CD8-positive, alpha-beta memory T cell (primary cell): ENCODE measurements around the gene TBC1D9B. TPM values are rescaled to one million over a fixed set of nuclear protein-coding genes. Genes with fewer than 3 reads are reported as not detected.

ENCODE experiments used
- CTCF ChIA-PET: fragments of 350-600 bp; sonication (Branson Sonifier 250); formaldehyde crosslinking; loops from one replicate; lab custom pipeline; 2021; ENCODE audit warnings: antibody characterized with exemption; lab: Charles Lee
- POLR2A ChIA-PET: fragments of 350-600 bp; sonication (Branson Sonifier 250); formaldehyde crosslinking; loops from one replicate; lab custom pipeline; 2021; ENCODE audit warnings: antibody characterized with exemption; lab: Charles Lee
- DNase-seq, 5 donors: peaks; one replicate each; pipeline versions ENCODE4 v3.0.0 to v3.0.0-alpha.2; 2020 to 2022; ENCODE audit warnings: mixed read lengths in 1 of 5
- H3K27ac ChIP-seq: one replicate; pipeline ENCODE4 v1.7.0; 2013; ENCODE audit warnings: low read depth, mild to moderate bottlenecking, low read length, moderate library complexity
- H3K27me3 ChIP-seq: 2 replicates; pipeline ENCODE4 v1.7.0; 2013; ENCODE audit warnings: low read length, mild to moderate bottlenecking; ENCODE audit not compliant: insufficient read depth, poor library complexity, severe bottlenecking
- H3K36me3 ChIP-seq: 2 replicates; pipeline ENCODE4 v1.7.0; 2013; ENCODE audit warnings: mild to moderate bottlenecking, low read length, moderate library complexity; ENCODE audit not compliant: insufficient read depth
- H3K4me1 ChIP-seq: 2 replicates; pipeline ENCODE4 v1.7.0; 2013; ENCODE audit warnings: mild to moderate bottlenecking, low read length, moderate library complexity; ENCODE audit not compliant: insufficient read depth
- H3K4me3 ChIP-seq: 2 replicates; pipeline ENCODE4 v1.7.0; 2013; ENCODE audit warnings: mild to moderate bottlenecking, low read length
- H3K9me3 ChIP-seq: 2 replicates; pipeline ENCODE4 v1.7.0; 2013; ENCODE audit warnings: mild to moderate bottlenecking, low read length
- H3K27ac Mint-ChIP-seq, 8 donors: one replicate each; pipeline ENCODE4 v1.8.0; 2020 to 2021; ENCODE audit warnings: mixed read lengths in 8 of 8, mild to moderate bottlenecking in 6 of 8, inconsistent platforms in 3 of 8, moderate library complexity in 3 of 8
- H3K27me3 Mint-ChIP-seq, 2 donors: one replicate each; pipeline ENCODE4 v1.8.0; 2020 to 2021; ENCODE audit warnings: mixed read lengths in 2 of 2, mild to moderate bottlenecking in 1 of 2, moderate library complexity in 1 of 2
- H3K36me3 Mint-ChIP-seq, 3 donors: one replicate each; pipeline ENCODE4 v1.8.0; 2020 to 2021; ENCODE audit warnings: mixed read lengths in 3 of 3, inconsistent platforms in 1 of 3, mild to moderate bottlenecking in 1 of 3
- H3K4me1 Mint-ChIP-seq, 3 donors: one replicate each; pipeline ENCODE4 v1.8.0; 2020 to 2021; ENCODE audit warnings: mixed read lengths in 3 of 3, inconsistent platforms in 1 of 3, mild to moderate bottlenecking in 1 of 3
- H3K4me3 Mint-ChIP-seq, 7 donors: one replicate each; pipeline ENCODE4 v1.8.0; 2020 to 2021; ENCODE audit warnings: mixed read lengths in 7 of 7, mild to moderate bottlenecking in 6 of 7, moderate library complexity in 4 of 7, inconsistent platforms in 2 of 7
- H3K9me3 Mint-ChIP-seq, 5 donors: one replicate each; pipeline ENCODE4 v1.8.0; 2020 to 2022; ENCODE audit warnings: mixed read lengths in 5 of 5, mild to moderate bottlenecking in 3 of 5, moderate library complexity in 2 of 5, inconsistent platforms in 1 of 5
- polyA plus RNA-seq: library from polyadenylated mRNA; unstranded; fragments of 300-500 nt; fragmentation: Illumina TruSeq; gene quantifications from one replicate; pipeline ENCODE4 v1.2.3, GENCODE V29; 2021
- total RNA-seq, 2 experiments: library from RNA; stranded (reverse); gene quantifications; one replicate each; pipeline ENCODE4 v1.2.3, GENCODE V29; 2021

TBC1D9B gene
- total and polyA plus RNA-seq, 3 experiments from 2014 or later, result 43.9 to 74.8 (median 73.7) TPM

DNA sequence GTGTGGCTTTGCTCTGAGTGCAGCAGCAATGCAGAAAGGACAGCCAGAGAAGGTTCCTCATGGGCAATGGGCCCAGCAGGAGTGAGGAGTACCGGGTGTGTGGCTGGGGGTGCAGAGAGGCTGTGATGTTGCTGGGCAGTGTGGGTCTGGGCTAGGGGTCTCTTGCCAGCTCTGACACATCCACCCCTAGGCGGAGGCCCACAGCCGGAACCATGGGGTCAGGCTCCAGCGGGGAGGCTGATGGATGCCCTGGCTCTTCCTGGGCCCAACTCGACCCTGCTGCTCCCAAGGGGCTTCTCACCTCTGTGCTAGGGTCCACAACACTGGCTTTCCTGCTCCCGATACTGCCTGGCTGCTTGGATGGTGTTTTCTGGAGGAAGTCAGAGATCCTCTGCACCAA, 19.9 kb downstream of the TBC1D9B start:
- ChIA-PET CTCF (no interaction called here), POLR2A (no interaction called here)
- no peak for DNase-seq
- no peaks in the 10 kb centered on the region for H3K4me1 ChIP-seq
- Mint-ChIP-seq H3K4me3 (no peak overlapping the region), H3K36me3 (peaks cover 32 to 91% (median 34%) of the 10 kb centered on the region in 3 donors), H3K9me3 (peaks cover 12 to 17% (median 14%) of the 10 kb centered on the region in 5 donors), H3K4me1 (peaks cover 0 to 3% (median 0%) of the 10 kb centered on the region in 3 donors), H3K27me3 (no peaks in the 10 kb centered on the region), H3K27ac (peak overlapping the region in 1 of 8 donors; percentile 70)
- no peaks in the 10 kb centered on the region for H3K27me3 ChIP-seq
- H3K4me3 ChIP-seq, result no peak overlapping the region
- peaks cover 41% of the 10 kb centered on the region for H3K36me3 ChIP-seq
- H3K9me3 ChIP-seq, result peaks cover 7% of the 10 kb centered on the region
- H3K27ac ChIP-seq, result no peak overlapping the region

DNA sequence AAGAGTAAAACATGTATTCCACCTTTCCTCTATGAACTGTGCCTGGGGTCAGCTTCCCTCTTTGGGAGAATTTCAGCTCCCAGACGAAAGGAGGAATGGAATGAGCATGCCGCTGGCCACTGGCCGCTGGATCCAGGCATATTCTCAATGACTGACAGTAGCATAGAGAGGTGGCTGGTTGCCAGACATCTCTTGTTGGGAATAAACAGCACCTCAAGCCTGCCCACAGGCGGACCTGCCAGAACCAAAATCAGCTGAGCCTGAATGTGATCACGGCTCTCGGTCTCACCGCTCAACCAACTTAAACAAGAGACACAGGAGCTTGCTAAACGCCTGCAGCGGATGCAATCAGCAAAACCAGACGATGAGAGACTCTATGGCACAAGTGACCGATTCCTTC, 20.6 kb downstream of the TBC1D9B start:
- H3K27me3 Mint-ChIP-seq, result no peaks in the 10 kb centered on the region
- peaks cover 34 to 86% (median 35%) of the 10 kb centered on the region in 3 donors for H3K36me3 Mint-ChIP-seq
- H3K27me3 ChIP-seq, result no peaks in the 10 kb centered on the region
- no peak overlapping the region for H3K4me3 Mint-ChIP-seq
- H3K4me1 ChIP-seq, result no peaks in the 10 kb centered on the region
- no peak overlapping the region for H3K4me3 ChIP-seq
- peak overlapping the region in 1 of 8 donors; percentile 2 for H3K27ac Mint-ChIP-seq
- peaks cover 12 to 21% (median 15%) of the 10 kb centered on the region in 5 donors for H3K9me3 Mint-ChIP-seq
- POLR2A ChIA-PET, result no interaction called here
- peaks cover 0 to 3% (median 0%) of the 10 kb centered on the region in 3 donors for H3K4me1 Mint-ChIP-seq
- CTCF ChIA-PET, result no interaction called here
- peaks cover 33% of the 10 kb centered on the region for H3K36me3 ChIP-seq
- peaks cover 7% of the 10 kb centered on the region for H3K9me3 ChIP-seq
- no peak for DNase-seq
- H3K27ac ChIP-seq, result no peak overlapping the region

DNA sequence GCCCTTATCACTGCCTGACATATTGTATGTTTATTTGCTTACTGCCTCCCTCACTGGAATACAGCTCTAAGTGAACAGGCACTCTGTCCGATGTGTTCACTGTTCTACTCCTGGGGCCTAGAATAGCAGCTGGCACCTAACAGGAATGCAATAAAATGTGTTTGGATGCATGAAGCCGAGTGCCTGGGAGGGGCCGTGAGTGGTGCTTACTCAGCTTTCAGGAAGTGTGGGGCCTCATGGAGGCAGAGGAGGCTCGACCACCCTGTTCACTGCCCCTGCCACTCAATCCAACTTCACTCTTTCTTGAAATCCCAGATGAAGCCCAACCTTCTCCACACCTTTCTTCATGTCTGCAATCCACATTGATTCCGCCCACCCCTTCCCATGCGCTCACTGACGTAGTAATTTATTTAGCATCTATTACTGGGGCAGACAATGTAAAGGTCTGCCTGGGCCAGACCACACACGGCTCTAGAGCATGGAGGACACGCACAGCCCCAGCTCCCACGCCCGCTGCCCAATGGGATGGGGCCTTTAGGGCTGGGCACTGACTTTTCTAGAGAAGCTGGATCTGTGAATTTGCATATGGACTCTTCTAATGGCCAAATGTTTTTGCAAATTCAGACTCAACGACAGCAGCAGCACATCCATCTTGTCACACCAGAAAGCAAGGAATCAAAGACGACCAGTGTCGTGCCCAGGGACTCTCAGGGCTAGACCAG, 21.3 kb downstream of the TBC1D9B start:
- peaks cover 7% of the 10 kb centered on the region for H3K9me3 ChIP-seq
- H3K27ac ChIP-seq, result no peak overlapping the region
- POLR2A ChIA-PET, result no interaction called here
- Mint-ChIP-seq H3K4me3 (no peak overlapping the region), H3K27ac (peak overlapping the region in 1 of 8 donors; percentile 21), H3K9me3 (peaks cover 12 to 22% (median 16%) of the 10 kb centered on the region in 5 donors), H3K36me3 (peaks cover 34 to 83% (median 38%) of the 10 kb centered on the region in 3 donors), H3K4me1 (peaks cover 0 to 3% (median 0%) of the 10 kb centered on the region in 3 donors), H3K27me3 (no peaks in the 10 kb centered on the region)
- CTCF ChIA-PET, result interaction anchor here (0.6 kb wide), 1 partner anchor 22 kb away, joined by 3 read pairs; no protein-coding TSS in a partner anchor
- no peaks in the 10 kb centered on the region for H3K27me3 ChIP-seq
- H3K36me3 ChIP-seq, result peaks cover 32% of the 10 kb centered on the region
- H3K4me1 ChIP-seq, result no peaks in the 10 kb centered on the region
- no peak overlapping the region for H3K4me3 ChIP-seq
- no peak for DNase-seq

DNA sequence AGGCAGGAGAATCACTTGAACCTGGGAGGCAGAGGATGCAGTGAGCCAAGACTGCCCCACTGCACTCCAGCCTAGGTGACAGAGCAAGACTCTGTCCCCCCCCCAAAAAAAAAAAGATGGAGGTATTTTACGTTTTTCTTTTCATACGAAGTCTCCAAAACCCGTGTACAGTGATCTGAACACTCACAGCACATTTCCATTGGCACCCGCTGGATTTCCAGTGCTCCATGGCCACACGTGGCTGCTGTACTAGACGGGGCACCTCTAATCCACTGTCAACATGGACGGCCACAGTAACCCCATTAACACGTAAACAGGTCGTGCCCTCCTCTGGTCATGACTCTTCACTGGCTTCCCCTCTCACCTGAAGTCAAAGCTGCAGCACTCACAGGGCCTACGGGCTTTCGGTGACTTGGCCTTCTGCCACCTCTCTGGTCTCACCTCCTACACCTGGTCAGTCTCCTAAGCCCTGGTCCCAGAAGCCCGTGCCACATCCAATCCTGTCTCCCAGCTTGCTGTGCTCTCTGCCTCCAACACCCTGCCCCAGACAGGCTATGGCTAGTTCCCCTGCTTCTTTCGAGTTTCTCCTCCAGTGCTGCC, 22.1 kb downstream of the TBC1D9B start:
- DNase-seq, result no peak
- no peak overlapping the region for H3K4me3 ChIP-seq
- no peak overlapping the region for H3K27ac ChIP-seq
- no peaks in the 10 kb centered on the region for H3K4me1 ChIP-seq
- Mint-ChIP-seq H3K9me3 (peaks cover 12 to 22% (median 16%) of the 10 kb centered on the region in 5 donors), H3K27ac (peak overlapping the region in 1 of 8 donors; percentile 82), H3K36me3 (peaks cover 34 to 83% (median 39%) of the 10 kb centered on the region in 3 donors), H3K4me3 (no peak overlapping the region), H3K4me1 (peaks cover 0 to 3% (median 0%) of the 10 kb centered on the region in 3 donors), H3K27me3 (no peaks in the 10 kb centered on the region)
- H3K9me3 ChIP-seq, result peaks cover 7% of the 10 kb centered on the region
- peaks cover 32% of the 10 kb centered on the region for H3K36me3 ChIP-seq
- CTCF ChIA-PET, result interaction anchor here (0.6 kb wide), 1 partner anchor 21 kb away, joined by 3 read pairs; no protein-coding TSS in a partner anchor
- H3K27me3 ChIP-seq, result no peaks in the 10 kb centered on the region
- POLR2A ChIA-PET, result no interaction called here

DNA sequence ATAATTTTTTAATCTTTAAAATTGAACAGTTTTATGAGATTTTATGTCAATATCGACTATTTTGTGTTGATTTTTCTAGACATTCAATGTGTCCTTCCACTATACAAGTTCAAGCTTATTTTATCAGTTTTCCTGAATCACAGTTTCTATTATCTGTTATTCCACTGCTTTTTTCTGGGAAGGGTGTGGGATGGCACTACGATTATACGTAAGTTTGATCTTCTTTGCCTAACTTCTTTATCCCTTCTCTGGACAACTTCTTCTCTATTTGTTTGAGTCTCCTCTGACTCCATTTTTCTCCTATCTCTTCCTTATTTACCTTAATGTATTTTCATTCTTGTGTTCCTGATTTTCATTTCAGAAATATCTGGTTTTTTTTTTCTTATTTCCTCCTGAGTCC, 24.5 kb downstream of the TBC1D9B start:
- H3K4me1 ChIP-seq, result no peaks in the 10 kb centered on the region
- ChIA-PET CTCF (no interaction called here), POLR2A (no interaction called here)
- no peak overlapping the region for H3K4me3 ChIP-seq
- Mint-ChIP-seq H3K27ac (peak overlapping the region in 1 of 8 donors; percentile 62), H3K27me3 (no peaks in the 10 kb centered on the region), H3K4me1 (peaks cover 0 to 3% (median 0%) of the 10 kb centered on the region in 3 donors), H3K36me3 (peaks cover 34 to 76% (median 37%) of the 10 kb centered on the region in 3 donors), H3K4me3 (no peak overlapping the region), H3K9me3 (peaks cover 12 to 22% (median 16%) of the 10 kb centered on the region in 5 donors)
- DNase-seq, result no peak
- peaks cover 7% of the 10 kb centered on the region for H3K9me3 ChIP-seq
- no peak overlapping the region for H3K27ac ChIP-seq
- peaks cover 32% of the 10 kb centered on the region for H3K36me3 ChIP-seq
- no peaks in the 10 kb centered on the region for H3K27me3 ChIP-seq

DNA sequence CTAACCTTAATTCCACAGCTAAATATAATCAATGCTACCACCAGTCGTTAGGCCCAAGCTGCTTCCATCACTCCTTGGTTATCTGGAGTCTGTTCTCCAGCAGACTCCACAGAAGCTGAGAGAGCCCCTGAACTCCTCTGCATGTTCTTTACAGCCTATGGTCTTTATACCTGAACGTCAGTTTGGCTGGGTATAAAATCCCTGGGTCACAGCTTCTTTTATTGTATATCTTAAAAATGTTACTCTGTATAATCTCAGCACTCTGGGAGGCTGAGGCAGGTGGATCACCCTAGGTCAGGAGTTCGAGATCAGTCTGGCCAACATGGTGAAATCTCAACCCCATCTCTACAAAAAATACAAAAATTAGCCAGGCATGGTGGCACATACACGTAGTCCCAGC, 25.4 kb downstream of the TBC1D9B start:
- no peak overlapping the region for H3K4me3 Mint-ChIP-seq
- Histone ChIP-seq H3K4me1 (no peaks in the 10 kb centered on the region), H3K4me3 (no peak overlapping the region), H3K36me3 (peaks cover 27% of the 10 kb centered on the region), H3K27ac (no peak overlapping the region), H3K27me3 (no peaks in the 10 kb centered on the region), H3K9me3 (peaks cover 7% of the 10 kb centered on the region)
- no peaks in the 10 kb centered on the region for H3K27me3 Mint-ChIP-seq
- H3K27ac Mint-ChIP-seq, result no peak overlapping the region
- peaks cover 0 to 3% (median 0%) of the 10 kb centered on the region in 3 donors for H3K4me1 Mint-ChIP-seq
- peaks cover 34 to 74% (median 37%) of the 10 kb centered on the region in 3 donors for H3K36me3 Mint-ChIP-seq
- ChIA-PET POLR2A (no interaction called here), CTCF (no interaction called here)
- DNase-seq, result no peak
- peaks cover 12 to 22% (median 16%) of the 10 kb centered on the region in 5 donors for H3K9me3 Mint-ChIP-seq

DNA sequence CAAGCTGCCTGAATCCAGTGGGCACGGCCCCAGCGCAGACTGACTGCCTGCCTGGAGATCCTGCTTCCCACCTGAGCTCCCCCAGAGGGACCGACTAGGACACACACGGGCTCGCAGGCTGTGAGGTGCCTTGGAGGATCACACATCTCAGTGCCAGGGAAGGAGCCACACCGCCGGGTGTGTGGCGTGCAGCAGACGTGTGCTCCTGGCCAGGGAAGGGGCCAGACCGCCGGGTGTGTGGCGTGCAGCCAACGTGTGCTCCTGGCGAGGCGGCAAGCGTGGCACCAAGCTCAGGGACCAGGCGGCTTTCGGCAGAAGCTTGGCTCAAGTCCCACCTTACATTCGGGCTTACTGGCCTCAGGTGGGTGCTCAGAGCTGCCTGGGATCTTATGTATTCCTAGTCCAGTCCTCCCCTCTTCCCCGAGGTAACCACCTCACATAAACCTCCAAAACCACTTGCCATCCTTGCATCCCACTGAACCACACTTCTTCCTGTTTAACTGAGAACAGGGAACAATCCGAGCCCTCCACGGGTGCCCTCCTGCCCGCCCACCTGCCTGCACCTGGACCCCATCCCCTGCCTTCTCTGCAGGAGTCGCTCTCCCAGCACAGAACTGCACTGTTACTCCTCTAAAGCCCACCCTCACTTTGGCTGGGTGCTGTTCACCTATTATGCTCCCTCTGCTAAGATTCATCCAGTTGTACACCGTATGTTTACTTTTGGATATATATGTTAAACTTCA, 26.7 kb downstream of the TBC1D9B start:
- H3K36me3 ChIP-seq, result peaks cover 17% of the 10 kb centered on the region
- Mint-ChIP-seq H3K4me3 (no peak overlapping the region), H3K27ac (peak overlapping the region in 3 of 8 donors; percentile 33 to 64 (median 58)), H3K9me3 (peaks cover 12 to 22% (median 16%) of the 10 kb centered on the region in 5 donors), H3K27me3 (no peaks in the 10 kb centered on the region), H3K36me3 (peaks cover 29 to 68% (median 29%) of the 10 kb centered on the region in 3 donors), H3K4me1 (peaks cover 0 to 3% (median 0%) of the 10 kb centered on the region in 3 donors)
- DNase-seq, result no peak
- H3K4me1 ChIP-seq, result no peaks in the 10 kb centered on the region
- H3K9me3 ChIP-seq, result peaks cover 7% of the 10 kb centered on the region
- ChIA-PET POLR2A (interaction anchor here (0.7 kb wide), 1 partner anchor 38 kb away, joined by 3 read pairs; no protein-coding TSS in a partner anchor), CTCF (no interaction called here)
- H3K4me3 ChIP-seq, result no peak overlapping the region
- H3K27ac ChIP-seq, result no peak overlapping the region
- H3K27me3 ChIP-seq, result no peaks in the 10 kb centered on the region
